ENCODE results near the gene SEC14L2. TPM values are rescaled to one million over a fixed set of nuclear protein-coding genes. Genes with fewer than 3 reads are reported as not detected.

The SEC14L2 gene
- total RNA-seq, 1 experiment from 2014 or later = 3.9 TPM

DNA sequence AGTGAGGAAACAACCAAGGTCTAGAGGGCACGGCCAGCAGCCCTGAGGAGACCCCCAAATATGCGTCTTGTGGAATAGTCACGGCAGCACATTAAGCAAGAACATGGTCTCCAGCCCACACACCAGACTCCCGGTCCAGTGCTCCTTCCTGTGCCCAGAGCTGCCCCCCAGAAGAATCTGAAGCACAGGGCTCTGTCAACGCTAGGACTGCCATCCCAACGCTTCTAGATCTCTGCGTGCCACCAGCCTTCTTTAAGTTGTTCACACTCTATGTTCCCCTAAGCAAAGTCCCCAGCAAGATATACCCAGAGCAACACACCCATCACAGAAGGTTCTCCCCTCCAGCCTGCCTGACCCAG is 3.5 kb upstream of the SEC14L2 start:
- peaks cover 34% of the 10 kb centered on the region for H3K4me1 Mint-ChIP-seq
- ATAC-seq = no peak
- ChIA-PET CTCF (interaction anchor here (1.5 to 8.0 kb wide), 5 partner anchors 31 to 104 kb away, joined by 4 to 149 read pairs (median 10); partner anchors contain the start of genes CASTOR1 and MTFP1), POLR2A (interaction anchor here (1.0 kb wide), 1 partner anchor 31 kb away, joined by 4 read pairs; no protein-coding TSS in a partner anchor)
- H3K9me3 Mint-ChIP-seq = peaks cover 14% of the 10 kb centered on the region
- peaks cover 51% of the 10 kb centered on the region for H3K27me3 Mint-ChIP-seq (ENCODE audit: low read depth)
- DNase-seq (ENCODE audit: low spot score) = no peak
- TF ChIP-seq, protein P1, sequence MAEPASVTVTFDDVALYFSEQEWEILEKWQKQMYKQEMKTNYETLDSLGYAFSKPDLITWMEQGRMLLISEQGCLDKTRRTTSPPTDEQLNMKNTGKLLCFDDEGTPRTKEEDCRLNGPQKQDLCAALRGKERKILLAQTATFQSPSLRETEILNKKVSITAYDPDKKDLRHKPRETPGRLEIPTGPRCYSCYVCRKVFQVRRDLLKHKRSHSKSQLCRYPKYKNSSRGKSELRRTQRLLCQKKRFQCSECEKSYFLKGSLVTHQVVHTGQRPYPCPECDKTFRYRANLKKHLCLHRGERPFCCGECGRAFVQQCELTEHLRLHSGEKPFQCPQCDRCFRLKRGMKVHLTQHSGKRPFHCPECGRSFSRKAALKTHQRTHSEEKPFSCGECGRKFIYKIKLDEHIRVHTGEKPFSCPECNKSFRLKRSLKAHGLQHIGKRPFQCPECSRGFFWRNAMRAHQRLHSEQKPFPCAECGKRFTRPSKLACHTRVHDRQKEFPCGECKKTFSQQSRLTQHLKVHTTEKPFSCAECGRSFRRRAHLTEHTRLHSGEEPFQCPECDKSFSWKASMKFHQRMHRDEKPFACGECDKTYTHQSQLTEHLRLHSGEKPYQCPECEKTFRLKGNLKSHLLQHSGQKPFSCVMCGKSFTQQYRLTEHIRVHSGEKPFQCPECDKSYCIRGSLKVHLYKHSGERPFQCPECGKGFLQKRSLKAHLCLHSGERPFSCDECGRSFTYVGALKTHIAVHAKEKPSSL (CRISPR knock-in tag; conservative IDR thresholded peaks at IDR 0.05) = no peak
- TF ChIP-seq JUN (CRISPR knock-in tag; IDR thresholded peaks at IDR 0.05) = no peak
- TF ChIP-seq FOXK1 (CRISPR knock-in tag; IDR thresholded peaks at IDR 0.05) = no peak
- no peak for TF ChIP-seq SOX15 (CRISPR knock-in tag; IDR thresholded peaks at IDR 0.05)
- TF ChIP-seq RELA (CRISPR knock-in tag; IDR thresholded peaks at IDR 0.05; ENCODE audit: borderline replicate concordance) = no peak
- TF ChIP-seq, protein P2, sequence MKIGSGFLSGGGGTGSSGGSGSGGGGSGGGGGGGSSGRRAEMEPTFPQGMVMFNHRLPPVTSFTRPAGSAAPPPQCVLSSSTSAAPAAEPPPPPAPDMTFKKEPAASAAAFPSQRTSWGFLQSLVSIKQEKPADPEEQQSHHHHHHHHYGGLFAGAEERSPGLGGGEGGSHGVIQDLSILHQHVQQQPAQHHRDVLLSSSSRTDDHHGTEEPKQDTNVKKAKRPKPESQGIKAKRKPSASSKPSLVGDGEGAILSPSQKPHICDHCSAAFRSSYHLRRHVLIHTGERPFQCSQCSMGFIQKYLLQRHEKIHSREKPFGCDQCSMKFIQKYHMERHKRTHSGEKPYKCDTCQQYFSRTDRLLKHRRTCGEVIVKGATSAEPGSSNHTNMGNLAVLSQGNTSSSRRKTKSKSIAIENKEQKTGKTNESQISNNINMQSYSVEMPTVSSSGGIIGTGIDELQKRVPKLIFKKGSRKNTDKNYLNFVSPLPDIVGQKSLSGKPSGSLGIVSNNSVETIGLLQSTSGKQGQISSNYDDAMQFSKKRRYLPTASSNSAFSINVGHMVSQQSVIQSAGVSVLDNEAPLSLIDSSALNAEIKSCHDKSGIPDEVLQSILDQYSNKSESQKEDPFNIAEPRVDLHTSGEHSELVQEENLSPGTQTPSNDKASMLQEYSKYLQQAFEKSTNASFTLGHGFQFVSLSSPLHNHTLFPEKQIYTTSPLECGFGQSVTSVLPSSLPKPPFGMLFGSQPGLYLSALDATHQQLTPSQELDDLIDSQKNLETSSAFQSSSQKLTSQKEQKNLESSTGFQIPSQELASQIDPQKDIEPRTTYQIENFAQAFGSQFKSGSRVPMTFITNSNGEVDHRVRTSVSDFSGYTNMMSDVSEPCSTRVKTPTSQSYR (CRISPR knock-in tag; IDR thresholded peaks at IDR 0.05) = no peak
- no peak for TF ChIP-seq ZNF121 (CRISPR knock-in tag; IDR thresholded peaks at IDR 0.05)
- no peak for TF ChIP-seq OVOL2 (CRISPR knock-in tag; IDR thresholded peaks at IDR 0.05; ENCODE audit: borderline replicate concordance)
- TF ChIP-seq, protein P3, sequence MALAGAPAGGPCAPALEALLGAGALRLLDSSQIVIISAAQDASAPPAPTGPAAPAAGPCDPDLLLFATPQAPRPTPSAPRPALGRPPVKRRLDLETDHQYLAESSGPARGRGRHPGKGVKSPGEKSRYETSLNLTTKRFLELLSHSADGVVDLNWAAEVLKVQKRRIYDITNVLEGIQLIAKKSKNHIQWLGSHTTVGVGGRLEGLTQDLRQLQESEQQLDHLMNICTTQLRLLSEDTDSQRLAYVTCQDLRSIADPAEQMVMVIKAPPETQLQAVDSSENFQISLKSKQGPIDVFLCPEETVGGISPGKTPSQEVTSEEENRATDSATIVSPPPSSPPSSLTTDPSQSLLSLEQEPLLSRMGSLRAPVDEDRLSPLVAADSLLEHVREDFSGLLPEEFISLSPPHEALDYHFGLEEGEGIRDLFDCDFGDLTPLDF (CRISPR knock-in tag; IDR thresholded peaks at IDR 0.05) = no peak
- no peak for TF ChIP-seq PRRX2 (CRISPR knock-in tag; IDR thresholded peaks at IDR 0.05)
- no peak for TF ChIP-seq GRHL2 (CRISPR knock-in tag; IDR thresholded peaks at IDR 0.05; ENCODE audit: insufficient replicate concordance, severe bottlenecking)
- no peak for TF ChIP-seq GTF2I (CRISPR knock-in tag; conservative IDR thresholded peaks at IDR 0.05)
- no peak for TF ChIP-seq SP1 (CRISPR knock-in tag; conservative IDR thresholded peaks at IDR 0.05)
- TF ChIP-seq SMAD3 (CRISPR knock-in tag; IDR thresholded peaks at IDR 0.05; ENCODE audit: borderline replicate concordance) = no peak
- TF ChIP-seq EMX1 (CRISPR knock-in tag; IDR thresholded peaks at IDR 0.05) = no peak
- no peak overlapping the region for H3K27ac Mint-ChIP-seq
- H3K36me3 Mint-ChIP-seq = peaks cover 5% of the 10 kb centered on the region
- H3K4me3 Mint-ChIP-seq = no peak overlapping the region

DNA sequence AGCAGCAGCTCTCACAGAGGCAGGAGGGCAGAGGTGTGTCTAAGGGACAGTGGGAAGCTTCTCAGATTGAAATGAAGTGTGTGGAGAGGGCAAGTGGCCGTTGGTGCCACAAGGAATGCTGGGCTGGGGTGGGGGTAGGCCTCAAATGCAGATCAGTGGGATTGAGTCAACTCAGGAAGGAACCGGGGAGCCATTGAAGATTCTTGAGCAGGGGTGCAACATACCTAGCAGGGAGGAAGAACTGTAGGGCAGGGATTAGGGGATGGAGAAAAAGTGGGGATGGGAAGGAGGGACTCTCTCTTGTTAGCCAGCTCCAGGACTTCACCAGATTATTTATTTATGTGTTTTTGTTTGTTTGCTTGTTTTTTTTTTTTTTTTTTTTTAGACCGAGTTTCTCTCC is 2.9 kb upstream of the SEC14L2 start:
- Mint-ChIP-seq H3K36me3 (peaks cover 5% of the 10 kb centered on the region), H3K4me3 (no peak overlapping the region), H3K9me3 (peaks cover 14% of the 10 kb centered on the region), H3K27me3 (ENCODE audit: low read depth) (peaks cover 57% of the 10 kb centered on the region), H3K4me1 (peaks cover 38% of the 10 kb centered on the region), H3K27ac (no peak overlapping the region)
- no peak for DNase-seq (ENCODE audit: low spot score)
- ChIA-PET CTCF (interaction anchor here (2.1 to 7.7 kb wide), 2 partner anchors 30 to 37 kb away, joined by 10 to 149 read pairs; partner anchors contain the start of gene MTFP1), POLR2A (interaction anchor here (1.0 kb wide), 1 partner anchor 30 kb away, joined by 4 read pairs; no protein-coding TSS in a partner anchor)
- no peak for ATAC-seq
- TF ChIP-seq ESRRA (CRISPR knock-in tag; IDR thresholded peaks at IDR 0.05; ENCODE audit: borderline replicate concordance) = no peak
- TF ChIP-seq TEAD1 (CRISPR knock-in tag; IDR thresholded peaks at IDR 0.05) = no peak
- TF ChIP-seq RELA (CRISPR knock-in tag; IDR thresholded peaks at IDR 0.05; ENCODE audit: borderline replicate concordance) = no peak
- TF ChIP-seq, protein P4, sequence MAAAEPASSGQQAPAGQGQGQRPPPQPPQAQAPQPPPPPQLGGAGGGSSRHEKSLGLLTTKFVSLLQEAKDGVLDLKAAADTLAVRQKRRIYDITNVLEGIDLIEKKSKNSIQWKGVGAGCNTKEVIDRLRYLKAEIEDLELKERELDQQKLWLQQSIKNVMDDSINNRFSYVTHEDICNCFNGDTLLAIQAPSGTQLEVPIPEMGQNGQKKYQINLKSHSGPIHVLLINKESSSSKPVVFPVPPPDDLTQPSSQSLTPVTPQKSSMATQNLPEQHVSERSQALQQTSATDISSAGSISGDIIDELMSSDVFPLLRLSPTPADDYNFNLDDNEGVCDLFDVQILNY (CRISPR knock-in tag; IDR thresholded peaks at IDR 0.05) = no peak
- no peak for TF ChIP-seq KAT7 (CRISPR knock-in tag; IDR thresholded peaks at IDR 0.05; ENCODE audit: borderline replicate concordance)
